NCI-H526 (cell line): ENCODE data around the gene SEPTIN10.
"Not testable (repeated sequence)": the region's sequence is repeated elsewhere in the genome, so short reads cannot be mapped to it uniquely, and the experiment has no call there.

Experiments
- DNase-seq, 2 experiments: peaks; one replicate each; lab custom pipeline; 2025; lab: John Stamatoyannopoulos, UW

Gene SEPTIN10

GRCh38 chr2:109545828-109546713, 67.7 kb downstream of the SEPTIN10 start:
- peak in 1 of 2 experiments; percentile 65 for DNase-seq

- no peak for DNase-seq
These were observed 71.4 kb downstream of the SEPTIN10 start for GRCh38 chr2:109542384-109542783.

GRCh38 chr2:109538546-109538945, 75.2 kb downstream of the SEPTIN10 start:
- no peak for DNase-seq

- no peak for DNase-seq
These were observed 76.1 kb downstream of the SEPTIN10 start for GRCh38 chr2:109537565-109538222.

- not testable (repeated sequence) for DNase-seq
These were observed 77.2 kb downstream of the SEPTIN10 start for GRCh38 chr2:109536556-109536955.

GRCh38 chr2:109535217-109535946, 78.4 kb downstream of the SEPTIN10 start:
- DNase-seq = no peak

- no peak for DNase-seq
These were observed 79.9 kb downstream of the SEPTIN10 start for GRCh38 chr2:109533823-109534222.

- DNase-seq = no peak
These were observed 81.1 kb downstream of the SEPTIN10 start for GRCh38 chr2:109532728-109533076.

GRCh38 chr2:109531896-109532727, 81.7 kb downstream of the SEPTIN10 start:
- DNase-seq = no peak

- no peak for DNase-seq
These were observed 82.5 kb downstream of the SEPTIN10 start for GRCh38 chr2:109531221-109531620.

- no peak for DNase-seq
These were observed 83.1 kb downstream of the SEPTIN10 start for GRCh38 chr2:109530712-109531111.

- no peak for DNase-seq
These were observed 84.0 kb downstream of the SEPTIN10 start for GRCh38 chr2:109529532-109530449.

- no peak for DNase-seq
These were observed 84.8 kb downstream of the SEPTIN10 start for GRCh38 chr2:109528811-109529501.

GRCh38 chr2:109527846-109528705, 85.7 kb downstream of the SEPTIN10 start:
- DNase-seq = no peak

GRCh38 chr2:109527079-109527478, 86.7 kb downstream of the SEPTIN10 start:
- no peak for DNase-seq

- DNase-seq = no peak
These were observed 87.3 kb downstream of the SEPTIN10 start for GRCh38 chr2:109526442-109526970.

GRCh38 chr2:109525836-109526235, 87.9 kb downstream of the SEPTIN10 start:
- no peak for DNase-seq

- no peak for DNase-seq
These were observed 90.0 kb downstream of the SEPTIN10 start for GRCh38 chr2:109523536-109524361.
